T-helper 9 cell (primary cell): ENCODE measurements around the gene BTLA.
"Not testable (repeated sequence)": the region's sequence is repeated elsewhere in the genome, so short reads cannot be mapped to it uniquely, and the experiment has no call there.

Experiments
- DNase-seq: peaks from one replicate; pipeline ENCODE4 v3.0.0-alpha.2; 2020

BTLA gene

DNA sequence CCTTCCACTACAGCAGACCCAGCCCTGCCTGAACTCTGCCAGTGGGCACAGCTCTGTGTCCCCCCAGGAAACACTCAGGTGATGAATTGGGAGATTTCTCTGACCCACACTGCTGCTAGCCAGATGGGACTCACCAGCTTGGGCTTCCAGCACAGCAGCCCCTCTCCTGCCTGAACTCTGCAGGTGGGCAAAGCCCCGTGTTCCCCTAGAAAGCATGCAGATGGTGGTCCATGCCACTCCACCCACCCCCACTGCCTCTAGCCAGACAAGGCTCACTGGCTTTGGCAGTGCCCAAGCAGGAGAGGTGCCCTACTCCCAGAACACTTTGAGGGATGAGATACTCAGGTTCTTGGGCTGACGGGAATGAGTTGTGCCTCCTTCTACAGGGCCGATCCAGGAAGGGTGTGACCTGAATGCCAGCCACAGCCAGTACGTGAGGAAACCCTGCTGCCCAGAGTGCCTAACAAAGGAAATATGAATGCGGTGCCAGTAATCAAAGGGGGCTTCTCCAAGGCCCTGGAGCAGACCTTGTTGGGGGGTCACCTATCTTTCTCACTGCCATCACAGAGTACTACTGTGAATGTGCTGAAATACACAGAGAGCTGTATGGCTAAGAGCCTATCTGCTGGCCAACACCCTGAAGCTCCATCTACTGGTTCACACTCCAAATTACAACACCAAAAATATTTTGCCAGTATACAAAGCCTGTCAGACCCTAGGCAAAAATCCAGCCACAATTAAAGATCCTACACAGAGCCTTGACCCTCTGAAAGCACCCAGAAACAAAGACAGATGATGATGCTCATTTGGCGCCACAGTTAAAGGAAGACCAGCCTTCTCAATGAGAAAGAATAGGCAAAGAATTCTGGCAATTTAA, 61.9 kb downstream of the BTLA start:
- DNase-seq: no peak

DNA sequence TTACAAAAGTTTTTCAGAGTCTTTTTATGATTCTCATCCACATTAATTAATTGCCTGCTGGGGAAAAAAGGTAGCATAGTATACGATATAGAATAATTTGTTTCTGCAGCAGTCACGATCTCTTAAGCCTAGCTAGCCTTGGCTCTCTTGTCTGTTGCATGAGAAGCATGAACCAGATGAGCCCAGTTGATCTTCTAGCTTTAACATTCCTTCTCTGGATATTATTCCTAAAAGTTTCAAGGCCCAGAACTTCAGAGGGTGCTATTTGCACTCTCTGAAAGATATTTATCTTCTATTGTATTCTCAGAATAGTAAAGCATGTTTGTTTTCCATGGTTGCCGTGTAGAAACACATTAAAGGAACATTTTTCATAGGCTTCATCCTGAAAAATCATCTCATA, 69.3 kb downstream of the BTLA start:
- DNase-seq: no peak

DNA sequence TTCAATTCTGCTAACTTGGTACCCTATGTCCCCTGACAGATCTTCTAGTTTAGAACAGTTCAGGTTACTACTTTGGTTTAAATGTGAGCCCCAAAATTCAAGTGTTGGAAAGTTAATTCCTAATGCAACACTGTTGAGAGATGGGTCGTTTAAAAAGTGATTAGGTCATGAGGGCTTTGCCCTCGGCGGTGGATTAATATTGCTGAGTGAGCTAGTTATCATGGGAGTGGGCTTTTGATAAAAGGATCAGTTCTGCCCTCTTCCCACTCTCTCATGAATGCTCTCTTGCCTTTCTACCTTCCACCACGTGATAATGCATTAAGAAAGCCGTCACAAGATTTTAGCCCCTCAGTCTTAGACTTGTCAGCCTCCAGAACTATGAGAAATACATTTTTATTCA, 72.1 kb downstream of the BTLA start:
- no peak for DNase-seq

DNA sequence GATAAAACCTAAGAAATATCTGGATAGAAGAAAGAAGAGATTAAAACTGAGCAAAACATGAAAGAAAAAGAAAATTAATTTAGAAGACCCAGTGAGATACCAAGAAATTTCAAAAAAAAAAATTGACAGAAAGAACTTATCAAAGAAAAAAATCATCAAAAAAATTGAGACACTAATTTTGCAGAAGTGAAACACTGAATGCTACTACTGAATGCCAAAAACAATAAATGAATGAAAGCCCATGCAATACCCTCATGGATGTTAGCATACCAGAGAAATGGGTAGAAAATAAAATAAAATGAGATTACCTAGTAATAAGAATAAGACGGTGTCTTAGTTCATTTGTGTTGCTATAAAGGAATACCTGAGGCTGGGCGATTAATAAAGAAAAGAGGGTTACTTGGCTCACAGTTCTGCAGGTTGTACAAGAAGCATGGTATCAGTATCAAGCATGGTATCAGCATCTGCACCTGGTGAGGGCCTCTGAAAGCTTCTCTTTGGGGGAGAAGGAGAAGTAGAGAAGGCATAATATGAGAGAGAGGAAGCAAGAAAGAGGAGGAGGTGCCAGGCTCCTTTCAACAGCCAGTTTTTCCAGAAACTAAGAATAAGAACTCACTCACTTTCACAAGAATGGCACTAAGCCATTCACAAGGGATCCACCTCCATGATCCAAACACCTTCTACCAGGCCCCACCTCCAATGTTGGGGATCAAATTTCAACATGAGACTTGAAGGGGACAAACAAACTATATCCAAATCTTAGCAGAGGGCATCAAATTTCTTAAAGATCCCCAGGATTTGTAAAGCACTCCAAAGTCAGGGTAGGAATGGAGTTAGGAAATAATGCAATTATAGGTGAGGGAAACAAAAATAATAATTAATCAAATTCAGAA, 73.2 kb downstream of the BTLA start:
- no peak for DNase-seq

DNA sequence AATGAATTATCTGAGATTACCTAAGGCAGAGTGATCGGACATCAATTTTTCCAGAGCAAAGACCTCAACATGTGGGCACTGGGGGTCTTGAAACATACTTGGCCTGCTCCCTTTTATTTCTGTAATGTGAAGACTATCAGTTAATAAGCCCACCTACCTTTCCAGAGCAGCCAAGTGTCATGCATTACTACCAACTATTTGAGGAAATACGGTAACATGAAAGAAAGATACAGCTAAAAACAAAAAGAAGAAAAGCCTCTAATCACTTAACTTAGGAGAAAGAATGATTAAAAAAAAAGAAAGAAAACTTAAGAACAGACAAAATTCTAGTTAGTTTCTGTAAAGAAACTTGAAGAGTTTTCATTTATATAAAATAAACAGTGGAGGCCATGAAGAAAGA, 73.9 kb downstream of the BTLA start:
- DNase-seq: no peak

DNA sequence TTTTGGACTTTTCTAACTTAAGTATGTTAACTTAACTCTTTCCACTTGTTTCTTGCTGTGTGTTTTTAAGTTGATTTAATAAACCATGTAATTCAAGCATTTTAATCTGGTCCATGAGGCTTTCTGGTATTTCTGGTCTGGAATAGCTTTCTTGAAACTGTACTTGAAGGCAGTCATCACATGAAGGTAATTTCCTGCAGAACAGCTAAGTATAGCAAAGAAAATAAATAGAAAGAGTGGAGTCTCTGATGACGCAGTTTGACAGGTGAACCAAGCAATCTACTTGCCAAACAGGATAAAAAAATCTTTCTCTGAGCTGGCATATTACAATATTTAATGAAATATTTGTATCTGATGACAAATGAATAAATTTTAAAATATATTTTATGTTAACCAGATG, 74.9 kb downstream of the BTLA start:
- no peak for DNase-seq

DNA sequence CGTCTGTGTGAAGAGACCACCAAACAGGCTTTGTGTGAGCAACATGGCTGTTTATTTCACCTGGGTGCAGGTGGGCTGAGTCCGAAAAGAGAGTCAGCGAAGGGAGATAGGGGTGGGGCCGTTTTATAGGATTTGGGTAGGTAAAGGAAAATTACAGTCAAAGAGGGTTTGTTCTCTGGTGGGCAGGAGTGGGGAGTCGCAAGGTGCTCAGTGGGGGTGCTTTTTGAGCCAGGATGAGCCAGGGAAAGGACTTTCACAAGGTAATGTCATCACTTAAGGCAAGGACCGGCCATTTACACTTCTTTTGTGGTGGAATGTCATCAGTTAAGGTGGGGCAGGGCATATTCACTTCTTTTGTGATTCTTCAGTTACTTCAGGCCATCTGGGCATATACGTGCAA, 76.4 kb downstream of the BTLA start:
- not testable (repeated sequence) for DNase-seq

DNA sequence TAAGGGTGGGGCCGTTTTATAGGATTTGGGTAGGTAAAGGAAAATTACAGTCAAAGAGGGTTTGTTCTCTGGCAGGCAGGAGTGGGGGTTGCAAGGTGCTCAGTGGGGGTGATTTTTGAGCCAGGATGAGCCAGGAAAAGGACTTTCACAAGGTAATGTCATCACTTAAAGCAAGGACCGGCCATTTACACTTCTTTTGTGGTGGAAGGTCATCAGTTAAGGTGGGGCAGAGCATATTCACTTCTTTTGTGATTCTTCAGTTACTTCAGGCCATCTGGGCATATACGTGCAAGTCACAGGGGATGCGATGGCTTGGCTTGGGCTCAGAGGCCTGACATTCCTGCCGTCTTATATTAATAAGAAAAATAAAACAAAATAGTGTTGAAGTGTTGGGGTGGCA, 80.7 kb downstream of the BTLA start:
- DNase-seq: not testable (repeated sequence)

DNA sequence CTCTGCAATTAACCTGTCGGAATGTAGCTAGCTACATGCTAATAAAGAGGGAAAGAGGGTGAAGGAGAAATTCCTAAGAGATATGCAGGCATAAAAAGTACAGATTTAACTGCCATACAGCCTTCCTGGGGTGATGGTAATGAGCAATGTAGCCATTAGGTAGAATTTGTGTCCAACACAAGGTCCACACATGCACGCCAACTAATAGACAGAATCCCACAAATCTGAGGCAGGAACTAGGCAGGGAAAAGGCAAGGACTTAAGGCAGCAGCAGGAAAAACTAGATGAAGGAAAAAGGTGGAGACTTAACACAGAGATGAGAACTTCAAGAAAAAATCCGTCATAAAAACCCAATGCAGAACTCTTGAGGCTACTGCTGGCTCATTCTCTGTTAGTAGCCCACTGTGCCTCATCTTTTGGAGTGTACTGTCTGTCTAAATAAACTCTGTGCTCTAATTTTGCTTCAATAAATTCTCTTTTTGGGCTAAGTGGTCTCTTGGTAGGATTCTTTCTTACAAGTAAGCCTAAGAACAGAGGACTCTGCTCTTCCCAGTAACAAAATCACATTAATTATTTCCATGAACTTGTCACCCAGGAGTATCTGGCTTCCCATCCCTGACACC, 81.5 kb downstream of the BTLA start:
- DNase-seq: no peak

DNA sequence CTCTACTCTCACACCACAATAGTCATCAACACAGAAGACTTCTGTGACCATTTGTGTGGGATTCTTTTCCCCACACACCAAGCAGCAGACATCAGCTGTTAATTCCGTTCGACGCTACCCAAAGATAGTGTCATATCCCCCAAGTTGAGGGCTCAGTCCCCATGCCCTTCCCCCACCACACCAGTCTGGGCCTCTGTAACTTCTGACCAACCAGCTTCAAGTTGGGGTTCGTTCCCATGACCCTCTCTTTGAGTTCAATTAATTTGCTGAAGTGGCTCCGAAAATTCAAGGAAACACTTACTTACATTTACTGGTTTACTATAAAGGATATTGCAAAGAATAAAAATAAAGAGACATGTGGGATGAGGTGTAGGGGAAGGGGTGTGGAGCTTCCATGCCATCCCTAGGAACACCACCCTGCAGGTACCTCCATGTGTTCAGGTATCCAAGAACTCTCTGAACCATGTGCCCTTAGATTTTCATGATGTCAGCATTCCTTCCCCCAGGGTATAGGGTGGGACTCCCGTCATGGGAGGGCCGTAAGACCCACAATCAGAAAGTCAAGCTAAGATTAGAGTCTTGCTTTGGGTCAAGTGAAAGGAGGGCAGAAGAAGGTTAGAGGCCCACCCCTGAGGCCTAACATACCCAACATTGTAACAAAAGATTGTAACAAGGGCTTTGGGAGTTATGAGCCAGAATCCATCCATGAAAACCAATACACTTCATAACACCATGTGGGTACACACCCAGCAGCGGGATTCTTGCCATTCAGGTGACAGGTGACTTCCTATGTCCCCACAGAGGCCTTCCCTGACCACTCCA, 82.7 kb downstream of the BTLA start:
- no peak for DNase-seq

DNA sequence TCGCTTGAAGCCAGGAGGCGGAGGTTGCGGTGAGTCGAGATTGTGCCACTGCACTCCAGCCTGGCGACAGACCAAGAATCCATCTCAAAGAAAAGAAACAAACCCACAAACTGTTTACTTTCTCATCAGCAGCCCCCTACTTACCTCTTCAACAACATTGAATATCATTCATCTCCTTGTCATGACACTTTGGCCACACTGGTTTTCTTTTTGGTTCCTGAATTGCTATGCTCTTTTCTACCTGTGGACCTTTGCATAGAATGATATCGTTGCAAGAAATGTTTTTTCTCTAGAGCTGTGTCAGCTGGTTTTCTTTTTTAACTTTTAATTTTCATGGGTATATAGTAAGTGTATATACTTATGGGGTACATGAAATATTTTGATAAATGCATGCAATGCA, 83.9 kb downstream of the BTLA start:
- no peak for DNase-seq
